NCI-H748 treated with DMSO at 0.1 percent for 48 hours (cell line): ENCODE measurements around the gene ADPRS.

Source experiments
- DNase-seq: peaks from one replicate; lab custom pipeline; 2025; lab: John Stamatoyannopoulos, UW

The ADPRS gene

DNA sequence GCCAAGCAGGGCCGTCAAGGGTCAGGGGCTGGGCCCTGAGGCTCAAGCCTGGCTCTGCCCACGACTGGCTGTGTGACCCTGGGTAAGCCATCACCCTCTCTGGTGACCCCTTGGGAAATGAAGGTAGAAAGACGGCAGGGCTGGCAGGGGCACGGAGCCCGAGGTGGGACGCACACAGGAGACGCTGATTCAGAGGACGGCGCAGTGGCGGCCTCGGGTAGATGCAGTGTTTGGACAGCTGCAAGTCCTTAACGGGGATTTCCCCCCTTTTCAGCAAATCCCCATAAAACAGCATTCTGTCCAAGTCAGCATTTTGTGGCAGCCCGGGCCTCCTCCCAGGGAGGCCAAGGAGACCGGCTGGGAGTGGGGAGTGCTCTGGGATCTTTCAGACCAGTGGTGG, 19.6 kb downstream of the ADPRS start:
- no peak for DNase-seq

DNA sequence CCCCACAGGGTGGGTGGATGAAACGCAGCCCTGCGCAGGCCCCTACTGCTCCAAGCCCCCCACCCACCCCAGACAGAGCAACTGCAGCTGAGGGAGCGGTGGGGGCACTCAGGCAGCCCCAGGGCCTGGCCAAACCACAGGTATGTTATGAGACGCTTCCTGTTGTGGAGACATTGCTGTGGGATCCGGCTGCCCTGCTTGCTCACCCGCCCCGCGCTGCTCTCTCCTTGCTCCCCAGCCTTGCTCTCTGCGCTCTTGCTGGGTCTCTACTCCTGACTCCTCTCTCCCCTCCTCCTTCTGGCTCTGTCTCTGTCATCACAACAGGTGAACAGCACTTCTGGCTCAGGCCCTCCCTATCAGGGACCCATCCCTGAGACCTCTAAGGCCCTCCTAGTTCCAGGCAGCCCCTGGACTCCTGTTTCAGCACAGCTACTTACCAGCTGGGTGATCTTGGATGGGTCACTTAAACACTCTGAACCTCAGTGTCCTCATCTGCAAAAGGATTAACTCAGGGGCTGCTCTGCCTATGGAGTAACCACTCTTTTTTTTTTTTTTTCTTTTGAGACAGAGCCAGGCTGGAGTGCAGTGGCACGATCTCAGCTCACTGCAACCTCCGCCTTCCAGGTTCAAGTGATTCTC, 20.5 kb downstream of the ADPRS start:
- DNase-seq = no peak

DNA sequence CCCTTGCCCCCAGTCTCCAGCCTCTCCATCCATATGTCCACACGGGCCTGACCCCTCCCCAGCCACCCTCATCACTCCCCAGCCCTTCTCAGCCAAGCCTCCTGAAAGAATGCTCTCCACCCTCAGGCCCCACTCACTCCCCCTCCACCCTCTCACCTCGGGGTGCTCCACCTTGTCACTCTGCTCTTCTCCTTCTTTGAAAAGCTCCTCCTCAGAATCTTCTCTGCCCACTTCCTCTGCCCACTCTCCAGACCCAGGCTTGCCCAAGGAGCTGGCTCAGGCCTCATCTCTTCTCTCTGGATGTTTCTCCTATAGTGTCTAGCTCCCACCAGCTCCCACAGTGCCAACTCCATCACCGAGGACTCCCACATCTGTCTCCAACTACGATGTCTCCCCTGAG, 22.5 kb downstream of the ADPRS start:
- no peak for DNase-seq

DNA sequence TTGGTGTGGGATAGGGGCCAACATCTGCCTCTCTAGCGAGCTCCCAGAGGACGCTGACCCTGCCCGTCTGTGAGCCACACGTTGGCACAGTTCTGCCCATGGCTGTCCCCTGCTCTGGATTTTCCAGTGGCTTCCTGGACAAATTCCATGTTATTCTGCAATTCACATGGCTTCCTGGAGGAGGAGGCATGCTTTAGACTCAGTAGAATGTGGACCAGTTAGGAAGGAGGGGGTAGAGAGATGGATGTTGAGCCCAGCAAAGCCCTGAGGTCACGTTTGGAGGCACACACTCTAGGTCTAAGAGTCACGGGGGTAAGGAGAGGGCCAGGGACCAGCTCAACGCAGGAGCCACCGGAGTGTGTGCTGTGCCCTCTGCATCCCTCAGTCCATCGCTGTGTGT, 24.1 kb downstream of the ADPRS start:
- no peak for DNase-seq

DNA sequence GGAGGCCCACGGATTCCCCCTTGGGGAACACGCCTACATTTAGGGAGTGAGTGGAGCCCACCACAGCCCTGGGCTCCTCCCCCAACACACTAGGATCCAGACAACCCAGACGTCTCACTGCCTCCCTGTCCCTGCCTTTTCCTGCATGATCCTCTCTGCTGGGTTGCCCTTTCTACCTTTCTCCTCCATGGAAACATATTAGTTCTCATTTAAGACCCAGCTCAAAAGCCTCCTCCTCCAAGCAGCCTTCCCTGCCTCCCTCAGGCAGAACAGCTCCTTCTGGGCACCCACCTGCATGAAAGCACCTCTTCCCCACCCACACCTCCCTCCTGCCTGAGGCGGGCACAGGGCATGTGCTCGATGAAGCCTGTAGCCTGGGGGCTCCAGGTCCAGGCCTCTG, 25.7 kb downstream of the ADPRS start:
- no peak for DNase-seq

DNA sequence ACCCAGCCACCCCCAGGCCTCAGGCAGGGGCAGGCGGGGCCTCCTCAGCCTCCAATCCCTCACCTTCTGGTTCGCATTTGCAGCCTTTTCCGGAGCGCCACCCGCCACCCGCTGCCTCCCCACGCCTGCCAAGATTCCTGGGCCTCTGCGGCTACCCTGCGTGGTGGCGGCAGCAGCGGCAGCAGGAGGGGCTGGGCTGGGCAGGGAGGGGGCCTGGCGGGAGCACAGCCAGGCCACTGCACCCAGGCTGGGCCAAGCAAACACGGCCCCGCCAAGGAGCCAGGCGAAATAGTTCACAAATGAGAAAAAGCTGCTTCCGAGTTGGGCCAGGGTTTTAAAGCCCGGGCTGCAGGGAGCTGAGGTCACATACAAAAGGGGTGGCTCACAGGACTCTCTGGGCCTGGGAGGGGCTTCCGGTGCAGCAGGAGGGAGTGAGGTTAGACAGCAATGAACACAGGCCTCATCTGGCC, 26.5 kb downstream of the ADPRS start:
- DNase-seq = no peak

DNA sequence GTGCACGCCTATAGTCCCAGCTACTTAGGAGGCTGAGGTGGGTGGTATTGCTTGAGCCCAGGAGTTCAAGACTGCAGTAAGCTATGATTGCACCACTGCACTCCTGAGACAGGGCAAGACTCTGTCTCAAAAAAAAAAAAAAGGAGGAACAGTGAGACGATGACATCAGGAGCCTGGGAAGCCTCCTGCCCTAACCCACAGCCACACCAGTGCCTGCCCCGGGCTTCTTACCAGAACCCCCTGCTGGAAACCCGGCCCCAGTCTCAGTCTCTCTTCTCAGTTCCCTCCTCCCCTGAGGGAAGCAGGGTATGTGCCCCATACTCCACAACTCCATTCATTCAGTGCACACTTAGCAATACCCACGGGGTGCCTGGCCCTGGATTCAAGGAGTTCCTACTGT, 27.2 kb downstream of the ADPRS start:
- no peak for DNase-seq

DNA sequence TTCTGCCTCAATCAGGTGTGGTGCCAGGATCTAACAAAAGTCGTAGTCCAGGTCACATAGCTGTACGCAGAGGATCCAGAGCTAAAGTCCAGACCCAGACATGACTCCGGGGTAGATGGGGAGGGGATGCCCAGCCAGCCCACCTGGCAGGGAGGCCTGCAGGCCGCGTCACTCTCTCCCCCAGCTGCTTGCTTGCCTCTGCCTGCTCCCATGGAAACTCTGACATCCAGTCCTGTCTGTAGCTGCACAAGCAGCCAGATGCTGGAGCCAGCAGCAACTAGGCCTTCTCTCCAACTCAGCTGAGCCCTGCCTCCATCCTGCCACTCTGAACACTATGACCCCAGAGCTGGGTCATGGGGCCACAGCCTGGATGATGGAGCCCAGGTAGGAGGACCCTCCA, 28.2 kb downstream of the ADPRS start:
- DNase-seq = no peak

DNA sequence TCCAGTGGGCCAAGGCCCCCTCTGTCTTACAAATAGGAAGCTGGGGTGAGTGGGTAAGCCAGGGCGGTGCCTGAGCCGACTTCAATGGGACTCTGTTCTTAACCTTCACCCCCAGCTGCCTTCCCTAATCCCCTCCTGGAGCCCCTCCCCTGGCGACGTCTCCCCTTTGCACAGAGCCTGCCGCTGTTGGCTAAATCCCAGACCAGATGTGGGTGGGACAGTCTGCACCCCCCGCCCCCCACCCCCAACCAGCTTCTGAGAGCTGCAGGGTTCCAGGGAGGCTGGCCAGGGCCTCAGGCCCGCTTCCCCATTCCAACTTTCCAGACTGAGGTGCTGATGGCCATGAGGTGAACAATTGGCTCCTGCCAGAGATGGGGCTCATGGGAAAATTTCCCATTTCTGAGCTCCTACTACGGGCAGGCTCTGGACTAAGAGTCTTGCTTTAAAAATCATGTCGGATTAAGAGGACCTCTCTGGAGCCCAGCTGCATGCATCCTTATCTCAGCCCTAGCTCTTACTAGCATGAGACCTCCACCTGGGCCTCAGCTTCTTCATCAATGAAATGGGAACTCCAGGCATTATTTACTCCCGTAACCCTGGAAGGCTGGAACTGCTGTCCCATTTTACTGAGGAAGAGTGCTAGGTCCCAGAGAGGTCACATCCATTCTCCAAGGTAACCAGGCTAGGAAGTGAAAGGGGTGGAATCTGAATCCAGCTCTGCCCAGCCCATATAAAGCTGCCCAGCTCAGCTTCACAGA, 29.9 kb downstream of the ADPRS start:
- DNase-seq = no peak

DNA sequence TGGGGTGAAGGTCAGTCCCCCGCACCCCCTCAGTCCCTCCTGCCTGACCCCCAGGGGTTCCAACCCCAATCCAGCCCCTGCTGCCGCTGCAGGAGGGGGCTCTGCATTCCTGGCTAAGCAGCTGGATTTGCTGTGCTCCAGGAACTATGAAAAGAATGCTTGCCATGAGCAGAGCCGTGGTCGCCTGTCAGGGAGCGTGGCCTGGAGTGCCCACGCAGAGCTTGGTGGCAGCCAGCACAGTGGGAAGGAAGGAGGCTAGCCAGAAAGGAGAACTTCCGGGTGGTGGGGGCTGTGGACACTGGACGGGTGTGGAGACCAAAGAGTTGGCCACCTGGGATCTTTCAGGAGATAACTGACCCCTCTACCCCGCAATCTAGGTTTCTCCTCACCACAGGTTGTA, 30.8 kb downstream of the ADPRS start:
- no peak for DNase-seq

DNA sequence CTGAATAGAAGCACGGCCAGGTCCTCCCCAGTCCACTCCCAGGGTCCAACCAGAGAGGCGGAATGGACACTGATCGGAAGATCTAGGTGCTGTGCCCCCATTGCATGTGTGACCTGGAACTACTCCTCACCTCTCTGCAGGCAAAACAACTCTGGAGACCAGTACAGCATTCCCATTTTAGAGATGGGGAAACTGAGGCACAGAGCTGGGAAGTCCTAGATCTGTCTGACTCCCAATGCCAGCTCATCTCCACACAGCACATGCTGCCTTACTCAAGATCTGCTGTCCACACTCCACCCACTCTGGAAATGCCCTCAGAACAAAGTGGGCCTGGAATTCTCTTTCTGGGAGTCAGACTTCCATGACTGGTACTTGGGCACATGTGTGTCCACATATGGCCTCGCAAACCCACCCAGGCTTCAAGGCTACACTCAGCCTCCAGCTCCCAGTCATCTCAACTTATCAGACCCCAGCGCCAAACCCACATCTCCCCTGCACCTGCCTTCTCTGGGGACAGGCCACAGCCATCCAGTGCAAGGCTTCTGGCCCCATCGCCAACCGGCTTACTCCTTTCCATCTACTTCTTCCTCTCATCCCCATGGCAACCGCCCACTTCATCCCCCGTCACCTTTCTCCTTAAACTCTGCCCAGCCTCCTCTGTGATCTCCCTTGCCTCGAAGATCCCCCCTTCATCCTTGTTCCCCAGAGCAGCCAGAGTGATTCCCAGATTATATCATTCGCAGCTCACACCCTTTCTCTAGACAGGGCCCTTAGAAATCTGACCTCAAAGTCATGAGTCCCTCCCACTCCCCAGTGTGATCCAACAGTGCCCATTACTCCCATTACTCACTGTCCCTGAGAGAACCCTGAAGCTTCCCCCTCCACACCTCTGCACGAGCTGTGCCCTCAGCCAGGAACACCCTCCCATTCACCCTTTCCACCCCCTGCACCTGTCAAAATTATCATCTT, 33.7 kb downstream of the ADPRS start:
- DNase-seq = no peak

DNA sequence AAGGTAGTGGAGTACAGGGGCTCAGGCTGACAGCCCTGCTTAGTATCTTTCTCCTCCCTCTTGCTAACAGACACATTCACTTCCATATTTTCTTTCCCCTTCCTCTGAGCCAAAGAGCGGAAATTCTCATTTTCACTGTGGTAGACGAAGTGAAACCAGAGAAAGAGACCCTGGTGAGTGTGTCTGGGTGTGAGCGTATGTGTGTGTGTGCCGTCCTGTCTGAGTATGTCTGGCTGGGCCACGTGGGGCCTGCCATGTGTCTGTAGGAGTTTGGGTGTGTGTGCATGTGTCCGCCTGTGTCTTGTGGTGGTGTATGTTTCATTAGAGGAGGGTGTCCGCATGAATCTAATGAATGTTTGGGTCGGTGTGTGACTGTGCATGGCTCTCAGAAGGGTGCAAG, 34.7 kb downstream of the ADPRS start:
- no peak for DNase-seq

DNA sequence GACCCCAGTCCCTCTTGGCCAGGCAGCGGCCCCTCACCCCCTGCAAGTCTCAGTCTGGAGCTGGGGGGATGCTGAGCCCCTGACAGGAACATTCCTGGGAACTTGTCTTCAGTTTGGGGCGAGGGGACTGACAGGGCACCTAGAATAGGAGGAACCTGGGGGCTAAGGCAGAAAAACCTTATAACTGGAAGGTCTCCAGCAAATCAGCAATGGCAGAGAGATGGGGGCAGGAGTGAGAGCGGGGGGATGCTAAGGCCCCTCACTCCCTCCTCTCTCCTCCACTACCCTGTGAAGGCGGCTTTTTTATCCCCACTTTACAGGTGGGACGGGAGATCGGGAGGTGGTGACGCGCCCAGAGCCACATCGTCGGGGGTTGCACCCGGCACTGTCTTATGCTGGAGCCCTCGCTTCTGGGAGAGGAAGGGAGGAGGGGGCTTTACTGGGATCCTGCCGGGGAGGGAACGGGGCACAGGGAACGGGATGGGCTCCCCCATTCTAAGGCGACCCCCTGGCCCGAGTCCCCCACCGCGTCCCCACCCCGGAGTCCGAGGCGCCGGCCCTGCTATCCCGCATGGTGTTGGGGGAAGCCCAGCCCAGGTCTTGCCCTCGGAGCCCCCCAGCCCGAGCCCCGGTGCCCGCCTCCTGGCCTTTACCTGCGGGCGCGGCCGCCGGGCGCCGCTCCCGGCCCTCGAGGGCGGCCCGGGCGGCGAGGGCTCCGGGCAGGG, 35.9 kb downstream of the ADPRS start:
- no peak for DNase-seq

DNA sequence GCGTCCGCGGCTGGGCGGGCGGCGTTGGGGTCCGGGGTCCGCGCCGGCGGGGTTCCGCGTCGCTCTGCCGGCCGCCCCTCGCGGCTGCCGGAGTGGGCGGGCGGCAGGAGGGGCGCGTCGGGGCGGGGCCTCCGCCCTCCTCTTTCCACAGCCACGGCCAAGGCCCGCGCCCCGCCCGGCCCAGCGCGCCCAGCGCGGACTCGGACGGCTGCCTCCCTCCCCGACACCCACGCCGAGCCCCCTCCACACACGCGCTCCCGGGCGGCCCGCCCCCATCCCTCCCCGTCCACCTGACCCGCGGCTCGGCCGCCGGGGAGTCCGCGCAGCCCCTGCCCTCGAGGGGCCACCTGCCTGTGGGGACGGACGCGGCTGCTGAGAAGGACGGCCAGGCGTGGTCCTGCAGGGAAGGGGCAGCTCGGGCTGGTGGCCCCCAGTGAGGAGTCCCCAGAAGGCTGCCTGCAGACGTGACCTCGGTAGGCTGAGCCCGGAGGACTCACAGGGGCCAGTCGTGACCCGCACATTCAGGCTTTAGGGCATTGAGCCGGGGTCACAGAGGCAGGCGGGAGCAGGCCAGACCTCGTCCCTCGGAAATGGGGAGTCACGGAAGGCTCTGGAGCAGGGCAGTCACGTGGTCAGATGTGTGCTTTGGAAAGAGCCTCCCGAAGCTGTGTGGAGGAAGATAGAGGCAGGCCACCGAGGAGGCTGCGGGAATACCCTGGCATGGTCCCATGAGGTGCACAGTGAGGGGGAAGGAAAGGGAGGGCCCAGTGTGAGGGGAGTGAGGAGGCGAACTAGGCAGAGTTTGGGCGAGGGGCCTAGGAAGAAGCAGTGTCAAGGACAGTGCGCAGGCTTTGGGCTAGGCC, 36.7 kb downstream of the ADPRS start, which contains the start of gene COL8A2:
Gene COL8A2 (minus strand): TSS at position 94 of the 863 bp plus-strand sequence. CDS start 24,980 bp downstream, outside the sequence.
- no peak for DNase-seq

DNA sequence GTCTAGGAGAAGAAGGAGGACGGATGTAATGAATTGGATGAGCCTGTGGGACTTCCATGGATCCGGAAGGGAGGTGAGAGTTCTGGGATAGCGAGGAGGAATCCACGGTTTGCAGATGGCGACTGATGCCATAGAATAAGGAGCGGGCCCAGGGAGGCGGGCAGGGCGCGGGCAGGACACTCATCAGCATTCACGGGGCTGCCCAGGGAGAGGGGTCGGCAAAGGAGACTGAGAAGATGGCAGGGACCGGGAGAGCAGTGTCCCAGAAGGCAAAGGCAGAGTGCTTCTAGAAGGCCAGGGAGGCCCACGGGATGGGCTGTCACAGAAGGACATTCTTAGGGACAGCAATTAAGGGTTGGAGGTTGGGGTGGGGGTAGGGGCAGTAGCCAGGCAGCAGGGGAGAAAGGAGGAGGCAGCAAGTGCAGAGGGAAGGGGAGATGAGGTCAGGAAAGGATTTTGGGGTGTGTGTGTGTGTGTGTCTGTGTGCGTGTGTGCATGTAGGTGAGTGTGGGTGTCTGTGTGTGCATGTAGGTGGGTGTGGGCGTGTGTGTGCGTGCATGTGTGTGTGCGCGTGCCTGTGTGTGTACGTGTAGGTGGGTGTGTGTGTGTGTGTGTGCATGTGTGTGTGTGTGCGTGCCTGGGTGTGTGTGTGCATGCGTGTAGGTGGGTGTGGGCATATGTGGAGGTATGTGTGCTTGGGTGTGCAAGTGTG, 37.5 kb downstream of the ADPRS start:
- DNase-seq = no peak

DNA sequence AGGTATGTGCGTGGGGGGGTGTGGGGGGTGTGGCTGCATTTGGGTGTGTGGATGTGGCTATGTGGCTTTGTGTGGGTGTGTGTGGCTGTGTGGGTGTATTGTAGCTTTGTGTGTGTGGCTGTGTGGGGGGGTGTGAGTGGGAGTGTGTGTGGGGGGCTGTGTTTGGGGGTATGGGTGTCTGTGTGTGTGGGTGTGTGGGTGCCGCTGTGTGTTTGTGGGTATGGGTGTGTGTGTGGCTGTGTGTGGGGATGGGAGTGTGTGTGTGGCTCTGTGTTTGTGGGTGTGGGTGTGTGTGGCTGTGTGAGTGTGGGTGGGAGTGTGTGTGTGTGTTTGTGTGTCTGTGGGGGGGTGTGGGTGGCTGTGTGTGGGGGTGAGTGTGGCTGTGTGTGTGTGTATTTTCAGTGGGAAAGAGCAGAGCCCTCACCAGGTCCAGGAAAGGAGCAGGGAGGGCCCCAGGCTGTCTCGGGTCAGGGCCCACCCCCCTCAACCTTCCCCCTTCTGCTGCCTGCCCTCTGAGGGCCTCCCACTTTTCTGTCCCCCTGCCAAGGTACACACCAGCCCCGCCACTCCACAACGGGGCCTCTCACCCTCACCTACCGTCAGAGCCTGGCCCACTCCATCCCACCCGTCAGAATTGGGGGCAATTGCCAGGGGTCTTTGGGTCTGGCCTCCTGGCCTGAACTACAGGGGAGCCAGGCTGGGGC, 38.3 kb downstream of the ADPRS start:
- no peak for DNase-seq

DNA sequence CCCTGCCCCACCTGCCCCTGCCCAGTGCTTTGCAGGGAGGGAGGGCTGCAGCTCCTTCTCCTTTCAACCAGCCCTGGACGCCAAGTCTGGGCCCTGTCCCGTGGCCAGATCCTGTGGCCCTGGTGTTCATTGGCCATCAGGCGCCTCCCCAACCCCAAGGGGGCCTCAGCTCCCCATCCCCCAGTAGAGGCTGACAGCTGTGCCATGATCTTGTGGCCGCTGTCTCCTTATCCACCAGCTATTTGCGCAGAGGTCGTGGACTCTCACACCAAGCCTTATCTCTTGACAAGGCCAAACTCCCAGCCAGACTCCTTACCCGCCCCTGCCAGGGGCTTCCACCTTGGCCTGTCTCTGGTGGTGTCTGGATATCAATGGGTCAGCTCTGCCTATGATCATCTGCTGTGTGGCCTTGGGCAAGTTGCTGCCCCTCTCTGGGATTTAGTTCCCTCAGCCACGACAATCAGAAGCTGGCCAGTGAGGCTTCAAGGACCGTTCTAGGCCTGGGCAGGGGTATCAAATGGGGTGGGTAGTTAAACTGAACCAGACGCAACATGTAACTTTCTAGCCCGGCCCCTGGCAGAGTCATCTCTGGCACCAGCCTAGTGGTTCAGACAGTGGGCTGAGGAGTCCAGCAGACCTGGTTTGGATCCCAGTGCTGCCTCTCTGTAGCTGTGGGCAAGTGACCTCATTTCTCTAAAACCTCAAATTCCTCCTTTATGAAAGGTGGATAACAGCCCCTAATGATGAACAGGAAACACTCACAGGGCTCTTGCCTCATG, 39.6 kb downstream of the ADPRS start:
- no peak for DNase-seq

DNA sequence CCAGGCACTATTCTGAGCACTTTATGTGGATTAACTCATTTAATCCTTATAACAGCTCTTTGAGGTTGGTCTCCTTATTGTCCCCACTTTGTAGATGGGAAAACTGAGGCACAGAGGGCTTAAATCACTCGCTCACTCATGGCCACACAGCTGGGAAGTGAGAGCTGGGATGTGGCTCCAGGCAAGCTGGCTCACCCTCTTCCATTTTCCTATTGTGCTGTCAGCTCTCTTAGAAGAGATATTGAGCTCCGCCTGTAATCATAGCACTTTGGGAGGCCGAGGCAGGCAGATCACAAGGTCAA, 40.2 kb downstream of the ADPRS start:
- DNase-seq = no peak

DNA sequence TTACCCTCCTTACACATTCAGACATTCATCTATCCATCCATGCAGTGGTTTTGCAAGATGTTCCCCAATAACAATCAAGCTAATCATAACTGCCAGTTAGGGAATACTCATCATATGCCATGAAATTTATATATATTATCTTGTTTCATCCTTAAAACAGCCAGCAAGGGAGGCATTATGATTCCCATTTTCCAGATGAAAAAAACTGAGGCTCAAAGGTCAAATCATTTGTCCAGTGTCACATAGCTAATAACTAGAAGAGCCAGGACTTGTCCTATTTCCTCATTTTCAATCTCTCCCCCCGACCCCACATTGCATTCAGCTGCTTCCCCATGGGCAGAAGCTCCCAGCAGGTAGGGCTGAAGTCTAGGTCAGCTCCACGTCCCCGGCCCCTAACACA, 43.3 kb downstream of the ADPRS start:
- no peak for DNase-seq
